CD4-positive, alpha-beta T cell (primary cell): ENCODE measurements around the gene TMEM167B. TPM values are rescaled to one million over a fixed set of nuclear protein-coding genes. Genes with fewer than 3 reads are reported as not detected.
"Not testable (repeated sequence)": the region's sequence is repeated elsewhere in the genome, so short reads cannot be mapped to it uniquely, and the experiment has no call there.

ENCODE experiments used
- ATAC-seq: fragments of 200-7000 bp; cut with Tn5 transposase; one replicate; pipeline ENCODE4 v1.10.0; 2022; ENCODE audit warnings: mild to moderate bottlenecking; ENCODE audit not compliant: poor library complexity
- CTCF ChIA-PET: fragments of 350-600 bp; sonication (Branson Sonifier 250); formaldehyde crosslinking; loops from one replicate; lab custom pipeline; 2021; ENCODE audit warnings: antibody characterized with exemption, inconsistent platforms; lab: Charles Lee
- POLR2A ChIA-PET: fragments of 350-600 bp; sonication (Branson Sonifier 250); formaldehyde crosslinking; loops from one replicate; lab custom pipeline; 2021; ENCODE audit warnings: antibody characterized with exemption, inconsistent platforms; lab: Charles Lee
- DNase-seq, 14 experiments: peaks; one replicate each; pipeline ENCODE4 v3.0.0-alpha.2; 2013 to 2020; ENCODE audit warnings: mixed read lengths in 2 of 14
- H3K27ac ChIP-seq, 2 donors: one replicate each; pipeline versions ENCODE4 v1.5.1 to v1.7.0; 2013; ENCODE audit warnings: low read length in 2 of 2, low read depth in 1 of 2, mild to moderate bottlenecking in 1 of 2
- H3K27me3 ChIP-seq, 2 experiments: 1 replicate in 1 of 2; 2 replicates in 1 of 2; pipeline versions ENCODE4 v1.6.1 to v1.7.0; 2013; ENCODE audit warnings: low read length in 2 of 2, control low read depth in 1 of 2, mild to moderate bottlenecking in 1 of 2, moderate library complexity in 1 of 2; ENCODE audit not compliant: insufficient read depth in 2 of 2, control insufficient read depth in 1 of 2
- H3K36me3 ChIP-seq: one replicate; pipeline ENCODE4 v1.6.1; 2013; ENCODE audit warnings: low read length, control low read depth; ENCODE audit not compliant: insufficient read depth
- H3K4me1 ChIP-seq: one replicate; pipeline ENCODE4 v1.6.1; 2013; ENCODE audit warnings: low read length, control low read depth; ENCODE audit not compliant: insufficient read depth
- H3K4me3 ChIP-seq: one replicate; pipeline ENCODE4 v1.5.1; 2013; ENCODE audit warnings: mild to moderate bottlenecking, low read length, moderate library complexity
- H3K9me3 ChIP-seq, 2 experiments: 1 replicate in 1 of 2; 2 replicates in 1 of 2; pipeline versions ENCODE4 v1.6.1 to v1.7.0; 2013; ENCODE audit warnings: low read length in 2 of 2, mild to moderate bottlenecking in 2 of 2, control low read depth in 1 of 2, moderate library complexity in 1 of 2; ENCODE audit not compliant: control insufficient read depth in 1 of 2, insufficient read depth in 1 of 2
- H3K27ac Mint-ChIP-seq: one replicate; pipeline ENCODE4 v1.8.0; 2020; ENCODE audit warnings: mixed read lengths
- H3K27me3 Mint-ChIP-seq: one replicate; pipeline ENCODE4 v1.8.0; 2021; ENCODE audit warnings: mixed read lengths
- H3K36me3 Mint-ChIP-seq: one replicate; pipeline ENCODE4 v1.8.0; 2021; ENCODE audit warnings: low read depth, mixed read lengths
- H3K4me1 Mint-ChIP-seq: one replicate; pipeline ENCODE4 v1.8.0; 2021; ENCODE audit warnings: low read depth, mixed read lengths
- H3K4me3 Mint-ChIP-seq: one replicate; pipeline ENCODE4 v1.8.0; 2020; ENCODE audit warnings: mild to moderate bottlenecking, mixed read lengths
- H3K9me3 Mint-ChIP-seq: one replicate; pipeline ENCODE4 v1.8.0; 2020; ENCODE audit warnings: mixed read lengths
- CTCF ChIP-seq: fragments of 200-600 bp; IDR thresholded peaks from one replicate; pipeline ENCODE4 v1.8.0; 2022; ENCODE audit warnings: antibody characterized with exemption, mild to moderate bottlenecking
- intact Hi-C, 2 experiments: fragments of 100-400 bp; cut with DNase I in 1 of 2; cut with micrococcal nuclease in 1 of 2; formaldehyde crosslinking; loops; one replicate each; pipeline versions ENCODE4 v1.15.1 to v1.9.0; 2023 to 2025; cut with DNase I, micrococcal nuclease
- total RNA-seq, 174 experiments: library from RNA in 2 of 174; stranded (reverse) in 2 of 174; gene quantifications; one replicate each; pipeline ENCODE4 v1.2.3 and lab custom pipeline; 2021 to 2026

Gene TMEM167B
- total RNA-seq, 2 experiments from 2014 or later = 70.2 to 71.0 TPM

GRCh38 chr1:109140392-109140791, 49.8 kb downstream of the TMEM167B start:
- no peak for DNase-seq
- Histone ChIP-seq H3K9me3 (no peaks in the 10 kb centered on the region), H3K4me3 (no peak overlapping the region), H3K27ac (no peak overlapping the region), H3K27me3 (no peaks in the 10 kb centered on the region), H3K36me3 (no peaks in the 10 kb centered on the region), H3K4me1 (no peaks in the 10 kb centered on the region)
- Mint-ChIP-seq H3K4me3 (no peak overlapping the region), H3K4me1 (no peaks in the 10 kb centered on the region), H3K9me3 (no peaks in the 10 kb centered on the region), H3K36me3 (no peaks in the 10 kb centered on the region), H3K27me3 (no peaks in the 10 kb centered on the region), H3K27ac (no peak overlapping the region)
- TF ChIP-seq CTCF = no peak
- ATAC-seq = no peak
- intact Hi-C loops = no loop called here
- ChIA-PET POLR2A (no interaction called here), CTCF (no interaction called here)

GRCh38 chr1:109142260-109142659, 51.7 kb downstream of the TMEM167B start:
- Mint-ChIP-seq H3K27me3 (no peaks in the 10 kb centered on the region), H3K4me3 (no peak overlapping the region), H3K36me3 (no peaks in the 10 kb centered on the region), H3K9me3 (no peaks in the 10 kb centered on the region), H3K27ac (no peak overlapping the region), H3K4me1 (no peaks in the 10 kb centered on the region)
- Histone ChIP-seq H3K4me3 (no peak overlapping the region), H3K27me3 (no peaks in the 10 kb centered on the region), H3K27ac (no peak overlapping the region), H3K36me3 (no peaks in the 10 kb centered on the region), H3K4me1 (no peaks in the 10 kb centered on the region), H3K9me3 (no peaks in the 10 kb centered on the region)
- ChIA-PET POLR2A (no interaction called here), CTCF (no interaction called here)
- no peak for ATAC-seq
- intact Hi-C loops = no loop called here
- no peak for TF ChIP-seq CTCF
- DNase-seq = no peak

GRCh38 chr1:109142725-109143124, 52.2 kb downstream of the TMEM167B start:
- intact Hi-C loops, H3K9me3 ChIP-seq, CTCF ChIA-PET, POLR2A ChIA-PET, H3K27ac Mint-ChIP-seq, H3K4me3 ChIP-seq, H3K36me3 ChIP-seq, H3K27ac ChIP-seq, H3K4me3 Mint-ChIP-seq, H3K9me3 Mint-ChIP-seq, H3K27me3 ChIP-seq, H3K36me3 Mint-ChIP-seq, H3K27me3 Mint-ChIP-seq, H3K4me1 Mint-ChIP-seq, ATAC-seq, DNase-seq, H3K4me1 ChIP-seq: not testable (repeated sequence)

Other genes with a start within 250 kb of the TMEM167B start
- not detected for gene AKNAD1, start 233.7 kb upstream of the TMEM167B start, total RNA-seq
- under 1 TPM; 0.33 to 0.36 TPM for gene GPSM2, start 213.8 kb upstream of the TMEM167B start, total RNA-seq
- gene CLCC1, start 127.3 kb upstream of the TMEM167B start, total RNA-seq = 1 to 10 TPM; 8.6 to 9.1 TPM
- 10 to 100 TPM; 16.2 to 18.7 TPM for gene WDR47, start 48.7 kb upstream of the TMEM167B start, total RNA-seq
- gene TAF13, start 14.8 kb upstream of the TMEM167B start, total RNA-seq = 10 to 100 TPM; 25.9 to 26.5 TPM
- 10 to 100 TPM; 14.2 to 16.1 TPM for gene ELAPOR1, start 23.4 kb downstream of the TMEM167B start, total RNA-seq
- 100 to 1,000 TPM; 122 to 131 TPM for gene SARS1, start 123.2 kb downstream of the TMEM167B start, total RNA-seq
- 1 to 10 TPM; 3.6 TPM for gene CELSR2, start 158.8 kb downstream of the TMEM167B start, total RNA-seq
- under 1 TPM; 0.22 to 0.91 TPM for gene PSRC1, start 192.4 kb downstream of the TMEM167B start, total RNA-seq
- not detected for gene MYBPHL, start 216.2 kb downstream of the TMEM167B start, total RNA-seq